Skeletal muscle tissue (tissue), 4 donors: ENCODE measurements around the gene HOXC10. TPM values are rescaled to one million over a fixed set of nuclear protein-coding genes. Genes with fewer than 3 reads are reported as not detected.

Source experiments
- H3K27ac ChIP-seq: one replicate; pipeline ENCODE4 v1.7.0; 2013; ENCODE audit warnings: mild to moderate bottlenecking, low read depth, low read length, inconsistent platforms
- H3K27me3 ChIP-seq, 3 donors: one replicate each; pipeline ENCODE4 v1.7.0; 2013; ENCODE audit warnings: low read length in 3 of 3; ENCODE audit not compliant: control insufficient read depth in 3 of 3, insufficient read depth in 3 of 3
- H3K36me3 ChIP-seq, 3 donors: one replicate each; pipeline ENCODE4 v1.7.0; 2013; ENCODE audit warnings: low read length in 3 of 3; ENCODE audit not compliant: control insufficient read depth in 3 of 3, insufficient read depth in 3 of 3
- H3K4me1 ChIP-seq, 3 donors: one replicate each; pipeline ENCODE4 v1.7.0; 2013; ENCODE audit warnings: low read length in 3 of 3, mild to moderate bottlenecking in 3 of 3; ENCODE audit not compliant: control insufficient read depth in 3 of 3, insufficient read depth in 3 of 3
- H3K4me3 ChIP-seq, 3 donors: one replicate each; pipeline ENCODE4 v1.7.0; 2013; ENCODE audit warnings: low read length in 3 of 3
- H3K9ac ChIP-seq, 3 donors: one replicate each; pipeline ENCODE4 v1.7.0; 2013; ENCODE audit warnings: low read length in 3 of 3, mild to moderate bottlenecking in 3 of 3, moderate library complexity in 2 of 3, low read depth in 1 of 3
- H3K9me3 ChIP-seq, 3 donors: one replicate each; pipeline ENCODE4 v1.7.0; 2013; ENCODE audit warnings: low read length in 3 of 3; ENCODE audit not compliant: control insufficient read depth in 3 of 3
- total RNA-seq: library from RNA; depleted of rRNA; stranded (reverse); fragments of >200 nt; gene quantifications from one replicate; pipeline ENCODE4 v1.2.3, GENCODE V29; 2014
- donor health status: Osteomylitis.

Gene HOXC10
- total RNA-seq, 1 donor from 2014 or later, result 3.7 TPM

- Histone ChIP-seq H3K4me1 (peaks cover 41 to 52% (median 45%) of the 10 kb centered on the region in 3 donors), H3K4me3 (no peak overlapping the region), H3K27me3 (peaks cover 3 to 8% (median 7%) of the 10 kb centered on the region in 3 donors), H3K9ac (peak overlapping the region in 1 of 3 donors; percentile 16), H3K27ac (no peak overlapping the region), H3K36me3 (peaks cover 0 to 2% (median 1%) of the 10 kb centered on the region in 3 donors), H3K9me3 (no peaks in the 10 kb centered on the region)
Measured at GRCh38 chr12:54034785-54035310, 49.9 kb downstream of the HOXC10 start.

DNA sequence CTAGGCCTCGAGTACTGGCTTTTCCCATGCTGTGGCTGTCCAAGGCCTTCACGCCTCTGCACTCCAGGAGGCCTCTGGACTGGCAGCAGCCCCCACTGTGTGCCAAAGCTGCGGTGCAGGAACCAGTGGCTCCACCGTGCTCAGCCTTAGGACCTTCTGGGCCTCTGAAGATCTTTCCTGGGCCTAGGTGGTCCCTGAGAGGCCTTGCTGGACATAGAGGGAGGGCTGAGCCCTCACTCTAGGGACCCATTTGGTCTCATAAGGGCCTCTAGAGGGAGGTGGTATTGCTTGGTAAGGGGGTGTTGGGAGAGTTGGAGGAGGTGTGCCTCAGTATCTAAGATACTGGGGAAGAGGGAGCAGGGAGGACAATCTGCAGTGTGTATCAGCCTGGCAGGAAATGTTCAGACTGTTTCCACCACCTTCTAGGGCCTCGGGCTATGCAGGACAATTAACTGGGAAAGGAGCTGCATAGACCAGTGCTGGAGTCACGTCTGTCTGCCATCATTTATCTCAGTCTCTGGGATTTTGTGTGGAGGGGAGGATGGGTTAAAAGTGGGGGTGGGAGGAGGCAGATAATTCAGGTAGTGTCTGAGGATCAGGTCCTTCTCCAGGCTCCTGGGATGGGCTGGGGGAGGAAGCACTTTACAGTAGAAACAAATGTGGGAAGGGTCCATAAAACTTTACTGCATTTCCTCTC lies 50.8 kb downstream of the HOXC10 start:
- Histone ChIP-seq H3K36me3 (peaks cover 0 to 1% (median 0%) of the 10 kb centered on the region in 3 donors), H3K9me3 (no peaks in the 10 kb centered on the region), H3K27me3 (peaks cover 3 to 8% (median 7%) of the 10 kb centered on the region in 3 donors), H3K4me1 (peaks cover 41 to 53% (median 45%) of the 10 kb centered on the region in 3 donors), H3K27ac (no peak overlapping the region), H3K4me3 (no peak overlapping the region), H3K9ac (peak overlapping the region in 2 of 3 donors; percentile 14 to 57)

GRCh38 chr12:54036620-54037359 lies 51.8 kb downstream of the HOXC10 start:
- H3K9me3 ChIP-seq, result no peaks in the 10 kb centered on the region
- H3K27ac ChIP-seq, result no peak overlapping the region
- peaks cover 41 to 52% (median 45%) of the 10 kb centered on the region in 3 donors for H3K4me1 ChIP-seq
- H3K36me3 ChIP-seq, result peaks cover 0 to 1% (median 0%) of the 10 kb centered on the region in 3 donors
- H3K4me3 ChIP-seq, result no peak overlapping the region
- H3K9ac ChIP-seq, result peak overlapping the region in 2 of 3 donors; percentile 13 to 45
- H3K27me3 ChIP-seq, result peaks cover 3 to 8% (median 4%) of the 10 kb centered on the region in 3 donors

- Histone ChIP-seq H3K27ac (no peak overlapping the region), H3K9me3 (no peaks in the 10 kb centered on the region), H3K4me1 (peaks cover 41 to 46% (median 43%) of the 10 kb centered on the region in 3 donors), H3K27me3 (peaks cover 0 to 4% (median 2%) of the 10 kb centered on the region in 3 donors), H3K9ac (peak overlapping the region in 1 of 3 donors; percentile 45), H3K36me3 (peaks cover 0 to 1% (median 0%) of the 10 kb centered on the region in 3 donors), H3K4me3 (no peak overlapping the region)
Measured at GRCh38 chr12:54037360-54038283, 52.7 kb downstream of the HOXC10 start.

- no peaks in the 10 kb centered on the region for H3K9me3 ChIP-seq
- peak overlapping the region; percentile 52 for H3K27ac ChIP-seq
- peaks cover 0 to 4% (median 2%) of the 10 kb centered on the region in 3 donors for H3K27me3 ChIP-seq
- H3K9ac ChIP-seq, result peak overlapping the region in 1 of 3 donors; percentile 40
- peak overlapping the region in 2 of 3 donors; percentile 28 to 29 for H3K4me3 ChIP-seq
- H3K36me3 ChIP-seq, result peaks cover 0 to 1% (median 0%) of the 10 kb centered on the region in 3 donors
- H3K4me1 ChIP-seq, result peaks cover 42 to 49% (median 45%) of the 10 kb centered on the region in 3 donors
Measured at GRCh38 chr12:54038284-54038870, 53.4 kb downstream of the HOXC10 start.

GRCh38 chr12:54038871-54039414 lies 54.0 kb downstream of the HOXC10 start:
- Histone ChIP-seq H3K4me1 (peaks cover 47 to 54% (median 51%) of the 10 kb centered on the region in 3 donors), H3K4me3 (peak overlapping the region; percentile 28 to 45 (median 41)), H3K27me3 (peaks cover 0 to 4% (median 2%) of the 10 kb centered on the region in 3 donors), H3K27ac (peak overlapping the region; percentile 52), H3K9ac (peak overlapping the region; percentile 4 to 40 (median 16)), H3K9me3 (no peaks in the 10 kb centered on the region), H3K36me3 (peaks cover 0 to 1% (median 0%) of the 10 kb centered on the region in 3 donors)

- peak overlapping the region; percentile 4 to 40 (median 16) for H3K9ac ChIP-seq
- H3K4me1 ChIP-seq, result peaks cover 47 to 59% (median 50%) of the 10 kb centered on the region in 3 donors
- H3K27ac ChIP-seq, result peak overlapping the region; percentile 52
- H3K4me3 ChIP-seq, result peak overlapping the region; percentile 28 to 45 (median 41)
- H3K36me3 ChIP-seq, result no peaks in the 10 kb centered on the region
- H3K27me3 ChIP-seq, result peaks cover 0 to 4% (median 2%) of the 10 kb centered on the region in 3 donors
- H3K9me3 ChIP-seq, result no peaks in the 10 kb centered on the region
Measured at GRCh38 chr12:54039417-54040147, 54.6 kb downstream of the HOXC10 start.
